ENCODE data around the gene TRIM66. TPM values are rescaled to one million over a fixed set of nuclear protein-coding genes. Genes with fewer than 3 reads are reported as not detected.
"Not testable (repeated sequence)": the region's sequence is repeated elsewhere in the genome, so short reads cannot be mapped to it uniquely, and the experiment has no call there.

The TRIM66 gene
- polyA plus RNA-seq, 4 donors: 5.2 to 9.9 (median 5.3) TPM

DNA sequence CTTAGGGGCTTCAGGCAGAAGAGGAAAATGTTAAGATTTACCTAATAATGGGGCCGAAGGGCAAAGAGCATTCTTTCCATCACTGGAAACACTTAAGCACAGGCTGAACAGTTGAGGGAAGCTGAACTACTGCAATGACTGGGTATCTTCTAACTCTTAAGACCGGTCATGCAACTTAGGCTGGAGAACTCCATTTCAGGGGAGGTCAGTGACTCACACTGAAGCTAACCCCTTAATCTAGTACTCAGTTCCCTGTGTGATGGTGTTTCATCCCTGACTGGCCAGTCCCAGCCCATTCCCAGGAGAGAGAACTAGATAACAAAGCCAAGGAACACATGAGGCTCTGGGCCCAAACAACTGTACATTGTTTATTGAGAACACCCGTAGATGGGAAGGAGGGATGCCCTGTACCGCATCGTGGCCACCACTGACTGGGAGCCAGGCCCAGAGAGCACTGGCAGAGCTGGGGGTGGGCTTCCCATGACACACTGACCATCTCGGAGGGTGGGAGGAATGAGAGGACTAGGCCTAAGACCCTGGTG is 10.6 kb upstream of the TRIM66 start:
- DNase-seq (ENCODE audit: low read depth in 4 of 4, low spot score in 3 of 4): no peak

DNA sequence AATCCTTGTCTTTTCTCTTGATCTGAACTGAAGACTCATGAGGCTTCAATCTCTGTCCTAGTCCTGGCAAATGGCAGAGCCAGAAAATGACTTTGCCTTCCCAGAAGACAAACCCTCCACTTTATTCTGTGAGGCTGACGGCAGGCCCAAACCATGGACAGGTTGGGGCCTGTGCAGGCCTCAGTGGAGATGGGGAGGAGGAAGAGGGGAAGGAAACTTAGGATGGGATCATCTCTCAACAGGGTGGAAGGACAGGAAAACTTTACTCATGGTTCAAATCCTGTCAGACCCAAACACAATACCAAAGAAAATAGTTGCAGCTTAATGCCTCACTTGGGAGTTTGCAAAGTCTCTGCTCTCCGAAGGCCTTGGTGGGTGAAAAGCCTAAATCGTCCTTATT is 10.0 kb upstream of the TRIM66 start:
- DNase-seq (ENCODE audit: low read depth in 4 of 4, low spot score in 3 of 4): no peak

DNA sequence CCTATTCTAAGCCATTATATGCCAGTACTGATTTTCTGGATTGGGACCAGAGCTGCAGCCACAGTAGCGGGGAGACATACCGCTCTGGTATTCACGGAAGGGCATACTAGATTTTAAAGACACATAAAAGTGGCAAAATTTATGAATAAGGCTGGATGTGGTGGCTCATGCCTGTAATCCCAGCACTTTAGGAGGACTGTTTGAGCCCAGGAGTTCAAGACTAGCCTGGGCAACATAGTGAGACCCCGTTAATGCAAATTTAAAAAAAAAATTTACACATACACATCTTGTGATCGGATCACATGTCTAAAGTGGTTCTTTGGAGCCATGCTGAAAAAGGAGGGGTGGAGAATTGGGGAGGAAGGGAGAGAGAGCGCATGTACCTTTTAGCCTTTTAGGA is 9.1 kb upstream of the TRIM66 start:
- DNase-seq (ENCODE audit: low read depth in 4 of 4, low spot score in 3 of 4): no peak

DNA sequence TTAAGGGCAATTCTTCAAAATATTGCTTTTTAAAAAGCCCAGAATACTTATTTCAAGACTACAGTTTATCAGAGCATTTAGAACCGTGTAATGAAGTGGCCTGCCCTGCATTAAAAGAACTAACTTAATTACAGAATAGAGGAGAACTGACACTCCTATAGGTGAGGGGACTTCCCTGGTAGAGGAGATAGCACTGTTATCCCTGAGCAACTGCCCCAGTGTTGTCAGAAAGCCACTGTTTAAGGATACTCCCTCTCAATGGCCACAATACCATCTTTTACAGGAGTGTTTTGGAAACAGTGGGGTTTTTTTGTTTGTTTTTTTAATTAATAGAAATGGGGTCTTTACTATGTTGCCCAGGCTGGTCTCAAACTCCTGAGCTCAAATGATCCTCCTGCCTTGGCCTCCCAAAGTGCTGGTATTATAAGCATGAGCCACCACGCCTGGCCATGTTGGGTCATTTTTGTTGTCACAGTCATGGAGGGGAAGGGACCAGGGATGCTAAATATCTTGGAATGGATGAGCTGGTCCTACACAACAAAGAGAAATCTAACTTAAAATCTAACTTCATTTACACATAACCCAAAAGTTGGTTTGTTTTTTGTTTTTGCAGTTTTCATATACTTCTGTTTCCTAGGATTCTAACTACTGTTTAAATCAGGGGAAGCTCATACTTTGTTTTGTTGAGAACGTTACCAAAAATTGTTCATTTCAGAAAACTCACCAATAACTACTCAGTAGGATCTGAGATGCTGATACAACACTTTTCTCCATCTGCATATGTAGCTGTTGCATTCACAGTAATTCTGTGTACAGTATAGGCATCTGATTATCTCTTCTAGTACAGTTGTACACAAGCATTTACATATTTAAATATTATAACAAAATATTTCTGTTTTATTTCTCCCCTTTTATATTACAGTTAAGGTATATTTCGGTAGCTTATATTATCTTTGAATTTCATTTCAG is 8.2 kb upstream of the TRIM66 start:
- DNase-seq (ENCODE audit: low read depth in 4 of 4, low spot score in 3 of 4): no peak

DNA sequence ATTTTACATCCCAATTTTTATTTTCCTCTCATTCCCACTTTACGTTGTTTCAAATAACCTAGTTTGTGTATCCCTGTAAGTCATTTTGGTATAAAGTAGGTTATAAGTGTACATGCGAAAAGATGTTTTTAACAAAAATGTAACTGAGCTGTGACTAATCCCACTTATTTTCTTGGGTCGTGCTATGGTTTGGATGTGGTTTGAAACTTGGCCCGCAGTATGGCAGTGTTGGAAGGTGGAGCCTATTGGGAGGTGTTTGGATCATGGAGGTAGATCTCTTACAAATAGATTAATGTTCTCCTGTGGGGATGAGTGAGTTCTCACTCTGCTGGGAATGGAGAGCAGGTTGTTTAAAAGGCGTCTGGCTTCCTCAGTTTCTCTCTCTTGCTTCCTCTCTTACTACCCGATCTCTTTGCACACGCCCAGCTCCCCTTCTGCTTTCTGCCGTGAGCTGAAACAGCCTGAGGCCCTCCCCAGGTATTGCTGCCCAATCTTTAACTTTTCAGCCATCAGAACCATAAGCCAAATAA is 7.3 kb upstream of the TRIM66 start:
- no peak for DNase-seq (ENCODE audit: low read depth in 4 of 4, low spot score in 3 of 4)

DNA sequence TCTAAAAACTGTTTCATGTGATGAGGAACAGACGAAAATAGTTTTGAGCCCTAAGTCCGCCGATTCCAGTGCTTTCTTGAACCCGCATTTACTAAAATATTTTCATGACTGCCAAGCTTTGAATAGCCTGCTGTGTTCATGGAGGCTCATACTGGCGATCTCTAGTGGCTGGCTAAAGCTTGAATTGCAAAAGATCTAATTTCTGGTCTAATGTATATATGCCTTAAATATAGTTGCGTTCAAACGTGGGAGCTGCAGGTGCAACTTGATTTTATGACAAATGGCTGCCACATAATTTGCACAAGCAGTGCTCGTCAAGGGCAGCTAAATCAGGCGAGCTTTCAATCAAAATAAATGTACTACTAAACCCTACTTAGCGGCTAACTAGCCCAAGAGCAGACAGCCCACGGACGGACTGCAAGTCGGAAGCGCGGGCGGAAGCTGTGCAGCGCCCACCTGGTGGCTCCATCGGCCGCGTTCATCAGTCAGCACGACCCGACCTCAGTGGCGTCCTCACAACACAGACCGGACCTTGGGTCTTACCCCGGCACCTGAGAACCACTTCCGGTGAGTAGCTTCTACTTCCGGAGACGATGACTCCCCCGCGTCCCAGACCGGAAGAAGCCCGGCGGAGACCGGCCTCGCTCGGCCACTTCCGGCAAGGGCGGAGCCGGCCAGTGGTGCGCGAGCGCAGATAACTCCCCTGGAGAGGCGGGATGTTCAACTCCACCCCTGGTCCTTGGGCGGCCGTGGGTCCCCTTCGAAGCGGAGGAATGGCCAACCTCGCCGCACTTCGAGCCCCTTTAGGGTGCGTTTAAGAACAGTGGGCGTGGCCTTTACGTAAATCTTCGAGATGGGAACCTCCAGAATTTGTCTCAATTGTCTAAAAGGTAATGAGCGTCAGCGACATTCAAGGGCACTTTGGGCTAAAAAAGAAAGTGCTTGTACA is 6.2 kb upstream of the TRIM66 start:
- DNase-seq (ENCODE audit: low read depth in 4 of 4, low spot score in 3 of 4): peak; percentile 89 to 93 (median 92)

DNA sequence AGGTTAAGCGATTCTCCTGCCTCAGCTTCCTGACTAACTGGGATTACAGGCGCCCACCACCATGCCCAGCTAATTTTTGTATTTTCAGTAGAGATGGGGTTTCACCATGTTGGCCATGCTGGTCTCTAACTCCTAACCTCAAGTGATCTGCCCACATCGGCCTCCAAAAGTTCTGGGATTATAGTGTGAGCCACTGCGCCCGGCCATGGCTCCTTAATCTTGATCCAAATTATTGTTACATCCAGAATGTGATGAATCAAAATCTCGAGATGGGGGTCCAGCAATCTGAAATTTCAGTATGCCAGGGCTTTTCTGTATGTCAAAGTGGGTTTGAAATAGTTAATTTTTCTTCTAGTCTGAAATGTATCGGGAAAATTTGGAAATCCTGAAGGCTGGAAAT is 3.9 kb upstream of the TRIM66 start:
- DNase-seq (ENCODE audit: low read depth in 4 of 4, low spot score in 3 of 4): no peak

DNA sequence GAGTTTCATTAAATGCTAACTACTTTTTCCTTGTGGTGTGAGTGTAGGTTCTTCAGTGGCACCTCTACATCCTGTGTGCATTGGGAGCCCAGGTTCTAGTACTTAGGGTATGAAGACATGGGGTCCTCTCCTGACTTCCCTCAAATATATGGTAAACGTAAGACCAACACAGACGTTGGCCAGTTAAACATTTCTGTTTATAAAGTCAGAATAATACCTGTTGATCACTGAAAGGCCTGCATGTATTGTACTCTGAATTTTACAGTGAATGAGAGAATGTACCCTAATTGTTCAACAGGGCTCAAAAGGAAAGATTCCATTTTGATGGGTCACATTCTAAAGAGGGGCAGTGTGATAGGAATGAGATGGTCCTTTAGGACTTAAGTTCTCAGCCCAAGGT is 3.4 kb upstream of the TRIM66 start:
- DNase-seq (ENCODE audit: low read depth in 4 of 4, low spot score in 3 of 4): no peak

DNA sequence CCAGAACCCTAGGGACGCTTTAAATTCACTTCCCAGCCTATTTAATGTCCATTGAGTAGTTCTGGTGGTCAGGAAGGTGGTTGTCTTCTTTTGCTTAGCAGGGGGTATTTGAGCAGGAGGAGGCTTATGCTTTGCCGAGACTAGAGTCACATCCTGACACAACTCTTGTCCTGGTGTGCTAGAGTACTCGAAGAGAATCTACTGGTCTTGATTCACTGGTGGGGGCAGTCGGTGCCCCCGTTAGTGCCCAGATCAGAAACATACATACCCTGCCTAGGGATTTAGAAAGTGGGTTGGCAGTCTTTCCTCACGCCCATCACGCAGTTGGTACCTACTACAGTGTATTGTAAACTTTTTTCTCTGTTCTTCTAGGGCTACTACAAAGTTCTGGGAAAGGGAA is 2.8 kb upstream of the TRIM66 start:
- DNase-seq (ENCODE audit: low read depth in 4 of 4, low spot score in 3 of 4): no peak

DNA sequence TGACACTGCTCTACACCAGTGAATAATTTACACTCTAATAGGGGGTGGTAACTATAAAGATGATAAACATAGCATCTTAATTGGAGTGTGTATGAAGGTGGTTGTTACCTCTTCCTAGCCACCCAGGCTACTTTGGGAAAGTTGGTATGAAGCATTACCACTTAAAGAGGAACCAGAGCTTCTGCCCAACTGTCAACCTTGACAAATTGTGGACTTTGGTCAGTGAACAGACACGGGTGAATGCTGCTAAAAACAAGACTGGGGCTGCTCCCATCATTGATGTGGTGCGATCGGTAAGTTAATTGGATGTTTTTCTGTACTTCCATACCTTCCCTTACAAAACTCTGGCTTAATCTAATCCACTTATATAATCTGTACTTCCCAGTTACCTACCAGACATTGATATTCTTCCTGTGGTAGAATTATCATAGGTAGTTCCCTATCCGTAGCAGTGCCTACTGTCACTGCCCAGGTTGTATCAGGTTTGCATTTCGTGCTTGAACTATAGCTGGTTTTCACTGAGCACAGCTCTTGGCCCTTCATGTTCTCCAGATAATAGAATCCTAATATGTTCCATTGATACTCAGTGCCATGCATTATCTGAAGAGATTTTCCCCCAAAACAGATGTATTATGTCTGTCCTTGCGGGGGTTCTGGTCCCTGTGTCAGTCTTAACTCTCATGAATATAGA is 2.3 kb upstream of the TRIM66 start:
- no peak for DNase-seq (ENCODE audit: low read depth in 4 of 4, low spot score in 3 of 4)

DNA sequence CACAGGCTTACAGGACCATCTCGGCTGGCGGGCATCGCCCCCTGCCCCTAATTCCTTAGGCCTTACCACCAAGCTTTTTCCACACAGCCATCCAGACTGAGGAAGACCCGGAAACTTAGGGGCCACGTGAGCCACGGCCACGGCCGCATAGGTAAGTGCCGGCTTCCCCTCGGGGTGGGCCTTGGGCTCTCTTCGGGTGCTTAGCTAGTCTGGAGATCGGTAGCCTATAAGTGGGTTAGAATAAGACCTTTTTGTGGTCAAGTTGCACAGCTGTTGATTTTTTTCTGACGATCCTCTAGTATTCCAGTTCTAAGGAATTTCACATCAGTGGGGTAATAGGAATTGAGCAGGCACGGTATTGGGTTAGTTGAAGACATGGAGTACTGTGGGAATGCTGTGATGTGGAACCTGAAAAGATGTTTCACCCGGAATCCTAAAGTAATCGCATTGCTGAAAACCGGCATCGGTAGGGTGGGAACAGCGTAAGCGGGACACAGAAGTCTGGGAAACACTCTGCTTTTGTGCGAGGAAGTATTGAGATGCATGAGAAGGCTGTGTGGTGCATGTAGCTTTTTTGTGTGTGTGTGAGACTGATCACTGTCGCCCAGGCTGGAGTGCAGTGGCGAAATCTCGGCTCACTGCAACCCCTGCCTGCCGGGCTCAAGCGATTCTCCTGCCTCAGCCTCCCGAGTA is 796 bp upstream of the TRIM66 start:
- no peak for DNase-seq (ENCODE audit: low read depth in 4 of 4, low spot score in 3 of 4)

DNA sequence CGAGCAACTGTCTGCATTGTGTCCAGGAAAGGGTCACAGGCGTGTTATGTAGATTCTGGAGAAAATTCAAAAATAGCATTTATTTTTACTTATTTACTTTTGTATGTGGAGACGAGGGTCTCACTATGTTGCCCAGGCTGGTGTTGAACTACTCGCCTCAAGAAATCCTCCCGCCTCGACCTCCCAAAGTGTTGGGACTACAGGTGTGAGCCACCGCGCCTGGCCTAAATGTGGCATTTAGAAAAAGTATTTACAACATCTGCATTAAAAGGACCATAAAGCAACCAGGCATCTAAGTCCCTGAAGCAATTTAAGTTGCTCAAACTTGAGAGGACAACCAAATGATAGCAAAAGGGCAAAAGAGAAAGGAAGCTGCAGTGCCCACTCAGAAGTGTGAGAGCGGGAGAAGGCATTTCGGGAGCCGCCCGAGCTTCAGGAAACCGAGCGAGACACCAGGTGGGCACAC is 595 bp downstream of the TRIM66 start:
- DNase-seq (ENCODE audit: low read depth in 4 of 4, low spot score in 3 of 4): no peak

DNA sequence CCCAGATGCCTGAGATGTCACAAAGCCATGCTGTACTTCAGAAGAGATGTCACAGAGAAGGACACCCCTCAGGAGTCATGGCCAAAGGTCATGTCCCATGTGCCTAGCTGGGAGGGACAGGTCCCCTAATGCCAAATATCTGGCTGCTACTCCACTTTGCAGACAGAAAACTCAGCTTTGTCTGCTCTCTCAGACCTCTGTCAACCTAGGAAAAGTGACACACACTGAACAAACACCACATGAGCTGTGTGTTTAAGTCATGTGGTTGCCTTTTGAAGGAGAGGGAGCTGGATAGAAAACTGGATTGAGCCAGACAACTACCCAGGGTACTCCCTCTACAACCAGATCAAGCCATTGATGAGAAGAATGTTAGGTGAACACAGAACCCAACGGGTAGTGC is 3.5 kb downstream of the TRIM66 start:
- no peak for DNase-seq (ENCODE audit: low read depth in 4 of 4, low spot score in 3 of 4)

DNA sequence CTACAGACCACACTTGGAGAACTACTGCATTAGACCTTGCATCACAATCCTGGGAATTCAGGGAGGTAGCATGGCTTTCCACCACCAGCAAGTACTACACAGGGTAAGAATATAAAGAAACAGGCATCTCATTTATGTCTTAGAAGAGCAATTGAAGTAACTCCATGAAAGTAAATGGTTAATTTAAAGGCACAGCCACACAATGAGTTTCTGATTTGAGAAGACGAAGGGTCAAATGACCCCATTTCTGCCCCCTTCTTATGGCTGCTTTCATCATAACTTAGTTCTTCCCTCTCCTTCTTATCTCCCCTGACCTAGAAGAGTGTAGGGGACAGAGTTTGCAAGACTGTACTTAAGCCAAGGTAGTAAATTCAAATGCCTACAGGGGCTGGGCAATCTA is 6.0 kb downstream of the TRIM66 start:
- DNase-seq (ENCODE audit: low read depth in 4 of 4, low spot score in 3 of 4): no peak

DNA sequence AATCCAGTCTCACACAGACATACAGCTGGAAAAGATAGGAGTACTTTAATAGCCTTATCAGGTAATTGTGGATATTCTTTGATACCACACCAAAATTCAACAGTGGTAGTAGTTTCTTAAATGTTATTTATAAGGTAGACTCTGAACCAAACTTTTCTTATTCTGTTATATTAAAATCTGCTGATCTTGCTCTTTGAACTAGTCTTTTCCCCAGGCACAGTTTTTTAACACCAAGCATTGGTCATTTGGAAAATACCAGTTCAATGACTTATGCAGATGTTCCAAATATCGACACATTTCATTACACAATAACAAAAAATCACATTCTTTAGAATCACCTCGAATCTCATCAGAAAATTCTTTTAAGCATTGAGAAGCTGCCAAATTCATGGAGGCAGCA is 7.6 kb downstream of the TRIM66 start:
- no peak for DNase-seq (ENCODE audit: low read depth in 4 of 4, low spot score in 3 of 4)

DNA sequence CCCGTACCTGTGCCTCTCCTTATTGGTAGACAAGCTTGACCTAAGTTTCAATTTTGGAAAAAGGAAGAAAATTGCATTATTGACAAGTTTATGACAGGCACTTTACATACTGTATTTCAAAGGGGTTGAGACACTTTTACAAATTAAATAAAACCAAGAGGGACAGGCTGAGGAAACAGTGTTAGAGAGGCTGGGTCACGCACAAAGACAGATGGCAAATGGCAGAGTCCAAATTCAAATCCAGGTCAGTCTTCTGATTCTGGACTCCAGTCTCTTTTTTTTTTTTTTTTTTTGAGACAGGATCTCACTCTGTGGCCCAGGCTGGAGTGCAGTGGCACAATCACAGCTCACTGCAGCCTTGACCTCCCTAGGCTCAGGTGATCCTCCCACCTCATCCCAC is 10.1 kb downstream of the TRIM66 start:
- DNase-seq (ENCODE audit: low read depth in 4 of 4, low spot score in 3 of 4): no peak

DNA sequence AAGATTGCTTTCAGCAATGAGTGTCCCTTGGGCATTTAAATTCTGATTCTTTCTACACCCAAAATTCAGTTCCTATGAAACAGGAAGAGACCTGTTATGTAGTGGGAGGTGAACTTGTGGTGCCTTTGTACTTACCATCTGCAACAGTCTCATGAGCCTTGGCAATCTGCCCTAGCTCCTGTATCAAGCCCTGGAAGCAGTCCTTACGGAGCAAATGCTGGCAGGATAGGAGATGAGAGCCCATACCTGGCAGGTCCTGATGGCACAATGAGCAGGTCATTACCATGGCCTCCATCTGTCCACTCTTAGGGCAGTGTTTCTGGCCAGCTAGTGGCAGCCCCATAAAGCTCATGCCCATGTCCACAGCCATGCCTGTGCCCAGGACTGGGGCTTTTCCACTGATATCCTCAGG is 10.8 kb downstream of the TRIM66 start:
- DNase-seq (ENCODE audit: low read depth in 4 of 4, low spot score in 3 of 4): no peak

DNA sequence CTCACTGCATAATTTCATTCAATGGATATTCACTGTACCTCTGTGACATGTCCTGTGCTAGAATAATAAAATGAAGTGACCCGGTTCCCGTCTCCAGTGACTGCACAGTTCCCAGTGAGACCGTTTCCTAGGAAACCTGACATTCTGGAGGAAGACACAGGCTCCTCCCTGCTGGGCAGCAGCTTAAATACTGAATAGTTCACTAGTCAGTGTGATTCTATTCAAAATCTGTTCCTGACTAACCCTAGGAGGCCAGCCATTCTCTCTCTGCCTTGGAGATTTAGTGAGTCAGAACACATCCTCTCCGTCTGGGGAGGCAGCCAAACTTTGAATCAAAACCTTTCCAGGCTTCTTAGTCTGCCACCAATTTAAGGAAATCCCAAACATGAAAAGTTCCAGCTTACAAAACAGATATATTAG is 11.3 kb downstream of the TRIM66 start:
- peak in 2 of 4 donors; percentile 36 to 71 for DNase-seq (ENCODE audit: low read depth in 4 of 4, low spot score in 3 of 4)

DNA sequence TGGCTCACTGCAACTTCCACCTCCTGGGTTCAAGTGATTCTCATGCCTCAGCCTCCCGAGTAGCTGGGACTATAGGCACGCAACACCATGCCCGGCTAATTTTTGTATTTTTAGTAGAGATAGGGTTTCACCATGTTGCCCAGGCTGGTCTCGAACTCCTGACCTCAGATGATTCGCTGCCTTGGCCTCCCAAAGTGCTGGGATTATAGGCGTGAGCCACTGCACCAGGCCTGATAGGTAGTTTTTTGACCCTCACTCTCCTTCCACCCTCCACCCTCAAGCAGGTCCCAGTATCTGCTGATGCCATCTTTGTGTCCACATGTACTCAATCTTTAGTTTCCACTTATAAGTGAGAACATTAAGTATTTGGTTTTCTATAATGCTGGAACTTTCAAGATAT is 12.4 kb downstream of the TRIM66 start:
- not testable (repeated sequence) for DNase-seq (ENCODE audit: low read depth in 4 of 4, low spot score in 3 of 4)

DNA sequence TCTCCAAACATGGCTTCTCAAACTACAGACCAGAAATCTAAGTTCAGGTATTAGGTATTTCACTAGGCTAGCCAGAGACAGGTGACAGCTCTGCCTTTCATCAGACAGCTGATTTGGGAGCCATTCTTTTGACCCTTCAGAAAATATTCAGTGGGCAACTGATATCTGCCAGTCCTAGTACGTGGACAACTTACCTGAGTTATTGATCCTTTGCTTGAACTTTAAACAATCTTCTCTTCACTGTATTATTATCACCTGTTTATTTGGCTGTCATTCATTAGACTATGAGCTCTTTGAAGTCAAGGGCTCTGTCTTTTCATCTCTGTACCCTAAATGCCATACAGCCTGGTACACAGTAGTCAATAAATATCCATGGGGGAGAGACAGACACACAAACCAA is 17.2 kb downstream of the TRIM66 start:
- DNase-seq (ENCODE audit: low read depth in 4 of 4, low spot score in 3 of 4): no peak

Measured in left renal pelvis (tissue), 4 donors.